Liver (tissue), 9 donors: ENCODE data around the gene LMOD1. TPM values are rescaled to one million over a fixed set of nuclear protein-coding genes. Genes with fewer than 3 reads are reported as not detected.

Experiments used
- DNase-seq: peaks from one replicate; pipeline ENCODE4 v3.0.0-alpha.2; 2017; ENCODE audit warnings: low spot score
- H3K27ac ChIP-seq, 2 donors: one replicate each; pipeline ENCODE4 v1.7.0; 2013; ENCODE audit warnings: inconsistent platforms in 2 of 2, low read length in 2 of 2, control low read depth in 1 of 2, low read depth in 1 of 2, mild to moderate bottlenecking in 1 of 2
- H3K27me3 ChIP-seq, 4 donors: one replicate each; pipeline versions ENCODE4 v1.6.1 to v1.7.0; 2013; ENCODE audit warnings: low read length in 3 of 4, inconsistent platforms in 1 of 4, mild to moderate bottlenecking in 1 of 4, moderate library complexity in 1 of 4; ENCODE audit not compliant: control insufficient read depth in 4 of 4, insufficient read depth in 4 of 4
- H3K36me3 ChIP-seq, 4 donors: one replicate each; pipeline versions ENCODE4 v1.6.1 to v1.7.0; 2013; ENCODE audit warnings: low read length in 3 of 4, mild to moderate bottlenecking in 3 of 4, low read depth in 1 of 4, moderate library complexity in 1 of 4; ENCODE audit not compliant: control insufficient read depth in 4 of 4, insufficient read depth in 3 of 4
- H3K4me1 ChIP-seq, 4 donors: one replicate each; pipeline versions ENCODE4 v1.6.1 to v1.7.0; 2013; ENCODE audit warnings: low read length in 3 of 4, mild to moderate bottlenecking in 3 of 4, moderate library complexity in 1 of 4; ENCODE audit not compliant: control insufficient read depth in 4 of 4, insufficient read depth in 4 of 4
- H3K4me3 ChIP-seq, 3 donors: one replicate each; pipeline versions ENCODE4 v1.6.1 to v1.7.0; 2013; ENCODE audit warnings: low read length in 3 of 3, control low read depth in 1 of 3, low read depth in 1 of 3, mild to moderate bottlenecking in 1 of 3
- H3K9ac ChIP-seq, 2 donors: one replicate each; pipeline ENCODE4 v1.7.0; 2013; ENCODE audit warnings: low read length in 2 of 2, mild to moderate bottlenecking in 2 of 2, moderate library complexity in 2 of 2, control low read depth in 1 of 2, low read depth in 1 of 2
- H3K9me3 ChIP-seq, 4 donors: one replicate each; pipeline versions ENCODE4 v1.6.1 to v1.7.0; 2013; ENCODE audit warnings: low read length in 3 of 4; ENCODE audit not compliant: control insufficient read depth in 4 of 4
- ATF3 ChIP-seq: IDR thresholded peaks from 2 replicates; pipeline ENCODE4 v1.6.1; 2016; ENCODE audit warnings: antibody characterized with exemption
- CTCF ChIP-seq: fragments of 150-350 bp; IDR thresholded peaks from 2 replicates; pipeline ENCODE4 v1.5.1; 2017; ENCODE audit warnings: improper control_type of control experiment, low read depth, low read length; ENCODE audit not compliant: missing input control
- EGR1 ChIP-seq, 2 donors: IDR thresholded peaks; 2 replicates each; pipeline ENCODE4 v1.6.1; 2016 to 2018; ENCODE audit warnings: antibody characterized with exemption in 2 of 2, low read depth in 2 of 2
- FOXA1 ChIP-seq: IDR thresholded peaks from 2 replicates; pipeline ENCODE4 v1.6.1; 2016; ENCODE audit warnings: antibody characterized with exemption
- FOXA2 ChIP-seq: IDR thresholded peaks from 2 replicates; pipeline ENCODE4 v1.6.1; 2016; ENCODE audit warnings: antibody characterized with exemption
- GABPA ChIP-seq, 2 donors: IDR thresholded peaks in 1 of 2; conservative IDR thresholded peaks in 1 of 2; 2 replicates each; pipeline ENCODE4 v1.6.1; 2016; ENCODE audit warnings: antibody characterized with exemption in 2 of 2, mild to moderate bottlenecking in 1 of 2, moderate library complexity in 1 of 2
- HNF4A ChIP-seq, 2 donors: conservative IDR thresholded peaks; 2 replicates each; pipeline ENCODE4 v1.6.1; 2016; ENCODE audit warnings: antibody characterized with exemption in 2 of 2, mild to moderate bottlenecking in 2 of 2
- HNF4G ChIP-seq: IDR thresholded peaks from 2 replicates; pipeline ENCODE4 v1.6.1; 2016; ENCODE audit warnings: antibody characterized with exemption
- JUND ChIP-seq, 2 donors: IDR thresholded peaks; 2 replicates each; pipeline ENCODE4 v1.6.1; 2016; ENCODE audit warnings: antibody characterized with exemption in 2 of 2
- NR2F2 ChIP-seq: IDR thresholded peaks from 2 replicates; pipeline ENCODE4 v1.6.1; 2016; ENCODE audit warnings: antibody characterized with exemption
- RAD21 ChIP-seq, 2 donors: IDR thresholded peaks; 2 replicates each; pipeline ENCODE4 v1.6.1; 2016; ENCODE audit warnings: antibody characterized with exemption in 2 of 2, mild to moderate bottlenecking in 2 of 2
- RXRA ChIP-seq, 2 donors: IDR thresholded peaks; 2 replicates each; pipeline ENCODE4 v1.6.1; 2017 to 2018; ENCODE audit warnings: antibody characterized with exemption in 2 of 2, mild to moderate bottlenecking in 1 of 2
- ZBTB33 ChIP-seq: IDR thresholded peaks from 2 replicates; pipeline ENCODE4 v1.6.1; 2016; ENCODE audit warnings: antibody characterized with exemption
- WGBS: extraction: QIAGEN DNeasy Blood & Tissue Kit; methylation state at CpG from one replicate; pipeline ENCODE4 v1.1.7; 2013; 5-methylcytosine and 5-hydroxymethylcytosine counted together
- polyA plus RNA-seq, 2 donors: library from polyadenylated mRNA; stranded (reverse) in 1 of 2; unstranded in 1 of 2; fragments of 200-250 nt in 1 of 2; fragments of >200 nt in 1 of 2; fragmentation: Nextera tagmentation in 1 of 2; extraction: Ambion mirVana in 1 of 2; gene quantifications; one replicate each; pipeline versions ENCODE4 v1.2.1 to v1.2.3, GENCODE V29; 2013 to 2015
- total RNA-seq, 2 donors: library from RNA; depleted of rRNA; stranded (reverse); fragments of >200 nt; gene quantifications; one replicate each; pipeline ENCODE4 v1.2.3, GENCODE V29; 2014
- TF ChIP-seq, protein P1 (sequence below): IDR thresholded peaks from 2 replicates; pipeline ENCODE4 v1.6.1; 2016; ENCODE audit warnings: antibody characterized with exemption
- donor health status: healthy.
- donor health status: healthy.
- donor health status: healthy.
- donor health status: healthy.
- donor health status: healthy.

Gene LMOD1
- total and polyA plus RNA-seq, 4 donors = 0.14 to 4.4 (median 2.2) TPM

DNA sequence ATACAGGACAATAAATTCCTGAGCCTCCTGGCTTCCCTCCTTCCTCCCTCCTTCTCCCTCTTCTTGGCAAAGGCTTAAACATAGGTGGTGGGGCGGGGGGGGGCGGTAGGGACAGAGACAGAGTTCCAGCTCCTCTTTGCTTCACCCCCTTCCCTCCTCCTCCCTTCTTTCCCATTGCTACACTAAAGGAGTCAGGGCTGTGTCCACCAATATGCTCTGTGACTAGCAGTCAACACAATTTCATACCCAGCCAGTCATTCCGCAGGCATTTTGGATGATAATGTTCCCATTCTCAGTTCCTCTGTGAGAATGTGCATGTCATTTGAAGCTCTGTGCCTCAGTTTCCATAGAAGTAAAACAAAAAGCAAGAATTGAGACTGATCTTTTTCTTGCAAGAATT, 1.7 kb downstream of the LMOD1 start (continued):
- no peak for TF ChIP-seq ZBTB33
- TF ChIP-seq JUND (IDR thresholded peaks at IDR 0.05) = no peak
- TF ChIP-seq, protein P1, sequence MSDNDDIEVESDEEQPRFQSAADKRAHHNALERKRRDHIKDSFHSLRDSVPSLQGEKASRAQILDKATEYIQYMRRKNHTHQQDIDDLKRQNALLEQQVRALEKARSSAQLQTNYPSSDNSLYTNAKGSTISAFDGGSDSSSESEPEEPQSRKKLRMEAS = no peak
- TF ChIP-seq FOXA2 = no peak
- TF ChIP-seq FOXA1 = no peak
- TF ChIP-seq RAD21 (IDR thresholded peaks at IDR 0.05) = no peak
- no peak for TF ChIP-seq HNF4G
- no peak for TF ChIP-seq ATF3
- no peak for TF ChIP-seq NR2F2

GRCh38 chr1:201944002-201944401, 2.3 kb downstream of the LMOD1 start:
- WGBS = 87% methylated on average over 6 of the region's 6 CpGs
- Histone ChIP-seq H3K9ac (no peak overlapping the region), H3K27me3 (peaks cover 0 to 3% (median 1%) of the 10 kb centered on the region in 4 donors), H3K4me3 (no peak overlapping the region), H3K9me3 (no peaks in the 10 kb centered on the region), H3K27ac (no peak overlapping the region), H3K36me3 (no peaks in the 10 kb centered on the region), H3K4me1 (no peaks in the 10 kb centered on the region)
- TF ChIP-seq RXRA (IDR thresholded peaks at IDR 0.05) (no peak), CTCF (no peak), ZBTB33 (no peak), EGR1 (IDR thresholded peaks at IDR 0.05; ENCODE audit: low read depth in 2 of 2) (no peak), HNF4G (no peak), ATF3 (no peak), JUND (IDR thresholded peaks at IDR 0.05) (no peak)
- DNase-seq = no peak

DNA sequence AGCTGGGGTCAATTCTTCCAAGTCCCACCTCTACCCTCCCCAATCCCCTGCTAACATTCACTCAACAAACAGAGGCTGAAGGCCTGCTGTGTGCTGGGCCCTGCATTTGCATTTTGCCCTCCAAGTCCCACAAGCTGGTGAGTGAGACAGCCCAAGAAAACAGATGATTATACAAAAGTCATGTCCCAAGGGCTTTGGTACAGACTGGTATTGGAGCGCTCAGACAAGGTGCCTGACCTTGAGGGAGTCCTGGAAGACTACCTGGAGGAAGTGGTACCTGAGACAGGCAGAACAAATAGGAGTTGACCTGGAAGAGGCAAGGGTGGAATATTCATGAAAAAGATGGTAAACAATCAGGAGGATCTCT, 4.2 kb downstream of the LMOD1 start:
- Histone ChIP-seq H3K27me3 (peaks cover 0 to 3% (median 0%) of the 10 kb centered on the region in 4 donors), H3K9me3 (no peaks in the 10 kb centered on the region), H3K9ac (no peak overlapping the region), H3K4me1 (no peaks in the 10 kb centered on the region), H3K4me3 (no peak overlapping the region), H3K36me3 (no peaks in the 10 kb centered on the region), H3K27ac (no peak overlapping the region)
- no peak for DNase-seq
- TF ChIP-seq, protein P1 = no peak
- TF ChIP-seq HNF4A (conservative IDR thresholded peaks at IDR 0.05) (no peak), ATF3 (no peak), GABPA (IDR thresholded peaks at IDR 0.05 in 1 of 2, conservative IDR thresholded peaks at IDR 0.05 in 1 of 2) (no peak), EGR1 (IDR thresholded peaks at IDR 0.05; ENCODE audit: low read depth in 2 of 2) (no peak)
- 98% methylated on average over 1 of the region's 1 CpG for WGBS
